Measurements from ENCODE around the gene CDK11B. TPM values are rescaled to one million over a fixed set of nuclear protein-coding genes. Genes with fewer than 3 reads are reported as not detected.

CDK11B gene
- total and polyA plus RNA-seq, 2 experiments from 2014 or later, result 22.4 to 76.7 TPM

GRCh38 chr1:1628754-1629429 is 29.9 kb downstream of the CDK11B start:
- Mint-ChIP-seq H3K27me3 (ENCODE audit: insufficient read depth, low read depth, poor library complexity) (peaks cover 18% of the 10 kb centered on the region), H3K36me3 (ENCODE audit: low read depth) (no peaks in the 10 kb centered on the region), H3K4me3 (peak overlapping the region; percentile 56), H3K27ac (no peak overlapping the region), H3K9me3 (no peaks in the 10 kb centered on the region; the same call in 2 of the 3 replicates), H3K4me1 (no peaks in the 10 kb centered on the region)
- H3K4me2 ChIP-seq, result peak overlapping the region; percentile 77
- peaks cover 19% of the 10 kb centered on the region for H3K27me3 ChIP-seq (ENCODE audit: insufficient read depth)
- peak; percentile 82 for DNase-seq (ENCODE audit: low spot score)
- H3K79me2 ChIP-seq (replicated peaks; ENCODE audit: insufficient read depth), result no peaks in the 10 kb centered on the region
- TF ChIP-seq ZNF114 (CRISPR knock-in tag; IDR thresholded peaks at IDR 0.05) (no peak), NANOG (IDR thresholded peaks at IDR 0.05; ENCODE audit: borderline replicate concordance) (no peak), ZNF462 (CRISPR knock-in tag; IDR thresholded peaks at IDR 0.05) (no peak), CTCF (conservative IDR thresholded peaks at IDR 0.05; ENCODE audit: low read depth in 2 of 2) (peak in 1 of 2 experiments; percentile 8; a peak in 1 of 4 replicates), REST (IDR thresholded peaks at IDR 0.05; ENCODE audit: unreplicated experiment) (no peak), CREB1 (CRISPR knock-in tag; IDR thresholded peaks at IDR 0.05; ENCODE audit: low read depth) (no peak), STAT1 (IDR thresholded peaks at IDR 0.05; ENCODE audit: unreplicated experiment) (no peak), POLR2AphosphoS5 (IDR thresholded peaks at IDR 0.05; ENCODE audit: low read depth) (peak; percentile 74), ZNF331 (CRISPR knock-in tag; IDR thresholded peaks at IDR 0.05; ENCODE audit: low read depth) (no peak), EZH2 (IDR thresholded peaks at IDR 0.05; ENCODE audit: low read depth, unreplicated experiment) (no peak), JUNB (IDR thresholded peaks at IDR 0.05; ENCODE audit: unreplicated experiment) (no peak), ETS1 (IDR thresholded peaks at IDR 0.05) (no peak), EZH2phosphoT487 (IDR thresholded peaks at IDR 0.05; ENCODE audit: unreplicated experiment) (no peak)
- no peak overlapping the region for H3K27ac ChIP-seq (ENCODE audit: low read depth)
- peak overlapping the region; percentile 66 for H3K4me3 ChIP-seq
- H3F3A ChIP-seq (replicated peaks; ENCODE audit: low read depth), result 0 out of 2 replicates have a peak, but pooled peaks cover 3% of the 10 kb centered on the region
- no peaks in the 10 kb centered on the region for H3K4me1 ChIP-seq (ENCODE audit: insufficient read depth)
- no peak overlapping the region for H2AFZ ChIP-seq
- H3K9me2 ChIP-seq (ENCODE audit: insufficient read depth), result no peaks in the 10 kb centered on the region
- ATAC-seq, result peak; percentile 38
- H4K20me1 ChIP-seq (replicated peaks; ENCODE audit: insufficient read depth), result no peaks in the 10 kb centered on the region
- no peaks in the 10 kb centered on the region for H3K36me3 ChIP-seq (ENCODE audit: insufficient read depth)
